ENCODE data around the gene ST6GALNAC4. TPM values are rescaled to one million over a fixed set of nuclear protein-coding genes. Genes with fewer than 3 reads are reported as not detected.
A peak's percentile ranks its signal among the peaks of the same experiment; 100 is the strongest.

ST6GALNAC4 gene
- total and polyA plus RNA-seq, 2 donors (not counting 1 experiment from before 2014, with no cell fraction given), result 80.5 to 199 TPM

- intact Hi-C loops (cut with micrococcal nuclease), result no loop called here
- Mint-ChIP-seq H3K9me3 (ENCODE audit: insufficient read depth) (no peaks in the 10 kb centered on the region), H3K4me3 (no peak overlapping the region), H3K27me3 (no peaks in the 10 kb centered on the region), H3K27ac (peak overlapping the region; percentile 73), H3K4me1 (peaks cover 29% of the 10 kb centered on the region)
- ChIA-PET POLR2A (interaction anchor here (0.7 kb wide), 1 partner anchor 18 kb away, joined by 5 read pairs; no protein-coding TSS in a partner anchor), CTCF (interaction anchor here (0.6 to 12.6 kb wide), 3 partner anchors 60 to 85 kb away, joined by 3 to 310 read pairs (median 251); no protein-coding TSS in a partner anchor)
- H3K27me3 ChIP-seq (replicated peaks in 1 of 4; ENCODE audit: control extremely low read depth in 1 of 4, control insufficient read depth in 3 of 4, insufficient read depth in 4 of 4, low read length in 3 of 4), result no peaks in the 10 kb centered on the region
- H3K9me3 ChIP-seq (ENCODE audit: control extremely low read depth in 1 of 3, control insufficient read depth in 2 of 3, insufficient read depth in 1 of 3, low read length in 2 of 3), result no peaks in the 10 kb centered on the region
- 96% methylated on average over 19 of the region's 21 CpGs for WGBS (ENCODE audit: insufficient coverage)
- no peak overlapping the region for H3K4me3 ChIP-seq (ENCODE audit: control extremely low read depth in 1 of 5, extremely low read depth in 1 of 5, insufficient read depth in 1 of 5, low read depth in 2 of 5, low read length in 4 of 5)
- H3K79me2 ChIP-seq (ENCODE audit: control insufficient read depth, insufficient read depth, low read length), result peaks cover 71% of the 10 kb centered on the region
- ATAC-seq (ENCODE audit: low read depth) (no peak), DNase-seq (no peak)
- H2AFZ ChIP-seq (ENCODE audit: insufficient read depth, low read depth, low read length, poor library complexity, severe bottlenecking), result no peak overlapping the region
- TF ChIP-seq EZH2 (IDR thresholded peaks at IDR 0.05; ENCODE audit: borderline replicate concordance, insufficient read depth, low read depth, low read length, poor library complexity, severe bottlenecking) (no peak), CTCF (IDR thresholded peaks at IDR 0.05) (no peak)
- no peak overlapping the region for H3K4me2 ChIP-seq (replicated peaks; ENCODE audit: low read depth, low read length, poor library complexity, severe bottlenecking)
- peaks cover 4 to 20% of the 10 kb centered on the region in 2 donors for H3K4me1 ChIP-seq (ENCODE audit: control insufficient read depth in 2 of 2, insufficient read depth in 2 of 2, low read length in 2 of 2)
- peaks cover 0 to 49% of the 10 kb centered on the region in 2 experiments for H3K36me3 ChIP-seq (replicated peaks in 1 of 2; ENCODE audit: control extremely low read depth in 1 of 2, control insufficient read depth in 1 of 2, extremely low read depth in 1 of 2, insufficient read depth in 2 of 2, low read length in 1 of 2)
- H3K27ac ChIP-seq (ENCODE audit: low read length in 2 of 2), result no peak overlapping the region
- peaks cover 97% of the 10 kb centered on the region for H4K20me1 ChIP-seq (ENCODE audit: control insufficient read depth, insufficient read depth, low read length, poor library complexity, severe bottlenecking)
- H3K9ac ChIP-seq (ENCODE audit: low read length), result no peak overlapping the region
These were observed 33.9 kb upstream of the ST6GALNAC4 start for GRCh38 chr9:127950513-127951289.

Data from B cell (primary cell).